Measurements from ENCODE around the gene HCN4.
"Not testable (repeated sequence)": the region's sequence is repeated elsewhere in the genome, so short reads cannot be mapped to it uniquely, and the experiment has no call there.

Gene HCN4

GRCh38 chr15:73368301-73369136 is at the start of gene HCN4:
Gene HCN4 (minus strand): TSS chr15:73368958. CDS start chr15:73368270, 688 bp downstream.
- no peak for DNase-seq

GRCh38 chr15:73414876-73415275 is 46.1 kb upstream of the HCN4 start:
- DNase-seq: no peak

- DNase-seq: no peak
Observed at GRCh38 chr15:73403171-73403570, 34.4 kb upstream of the HCN4 start.

- DNase-seq: not testable (repeated sequence)
Observed at GRCh38 chr15:73400222-73400621, 31.5 kb upstream of the HCN4 start.

GRCh38 chr15:73398861-73399260 is 30.1 kb upstream of the HCN4 start:
- DNase-seq: no peak

- no peak for DNase-seq
Observed at GRCh38 chr15:73397461-73397860, 28.7 kb upstream of the HCN4 start.

GRCh38 chr15:73395671-73396070 is 26.9 kb upstream of the HCN4 start:
- DNase-seq: no peak

- DNase-seq: no peak
Observed at GRCh38 chr15:73394782-73395181, 26.0 kb upstream of the HCN4 start.

GRCh38 chr15:73393336-73393735 is 24.6 kb upstream of the HCN4 start:
- DNase-seq: no peak

GRCh38 chr15:73392025-73392424 is 23.3 kb upstream of the HCN4 start:
- DNase-seq: no peak

GRCh38 chr15:73391128-73391872 is 22.5 kb upstream of the HCN4 start:
- DNase-seq: no peak

GRCh38 chr15:73389971-73390544 is 21.3 kb upstream of the HCN4 start:
- DNase-seq: no peak

- no peak for DNase-seq
Observed at GRCh38 chr15:73389539-73389938, 20.8 kb upstream of the HCN4 start.

- no peak for DNase-seq
Observed at GRCh38 chr15:73388256-73388781, 19.6 kb upstream of the HCN4 start.

GRCh38 chr15:73387507-73388255 is 18.9 kb upstream of the HCN4 start:
- DNase-seq: no peak

GRCh38 chr15:73386886-73387506 is 18.2 kb upstream of the HCN4 start:
- no peak for DNase-seq

- no peak for DNase-seq
Observed at GRCh38 chr15:73386238-73386637, 17.5 kb upstream of the HCN4 start.

GRCh38 chr15:73385205-73385604 is 16.4 kb upstream of the HCN4 start:
- DNase-seq: no peak

- DNase-seq: no peak
Observed at GRCh38 chr15:73383310-73384189, 14.8 kb upstream of the HCN4 start.

- no peak for DNase-seq
Observed at GRCh38 chr15:73382115-73382514, 13.4 kb upstream of the HCN4 start.

GRCh38 chr15:73380661-73381060 is 11.9 kb upstream of the HCN4 start:
- DNase-seq: no peak
